HCT116 (cell line): ENCODE data around the gene PACRG.

ENCODE experiments used
- CEBPB ChIP-seq: IDR thresholded peaks from 2 replicates; pipeline ENCODE4 v1.6.1; 2012; ENCODE audit warnings: low read depth
- CTCF ChIP-seq, 3 experiments: fragments of 200-600 bp in 1 of 3; sonication (generic) in 1 of 3; IDR thresholded peaks in 2 of 3; conservative IDR thresholded peaks in 1 of 3; 2 replicates each; pipeline ENCODE4 v1.5.1; 2012 to 2017; ENCODE audit warnings: low read depth in 2 of 3, low read length in 2 of 3, antibody characterized with exemption in 1 of 3, borderline replicate concordance in 1 of 3, control low read depth in 1 of 3, mild to moderate bottlenecking in 1 of 3, mixed read lengths in 1 of 3, mixed run types in 1 of 3, moderate library complexity in 1 of 3; ENCODE audit not compliant: insufficient read depth in 1 of 3
- EGR1 ChIP-seq: IDR thresholded peaks from 2 replicates; pipeline ENCODE4 v1.6.1; 2012; ENCODE audit warnings: low read depth
- EZH2 ChIP-seq: fragments of 200-600 bp; sonication (generic); IDR thresholded peaks from 2 replicates; pipeline ENCODE4 v1.6.1; 2017; ENCODE audit warnings: antibody characterized with exemption, mixed run types
- EZH2phosphoT487 ChIP-seq: fragments of 200-600 bp; IDR thresholded peaks from 2 replicates; pipeline ENCODE4 v1.6.1; 2018; ENCODE audit warnings: antibody characterized with exemption, borderline replicate concordance
- MAX ChIP-seq: IDR thresholded peaks from 2 replicates; pipeline ENCODE4 v1.6.1; 2012
- POLR2A ChIP-seq: IDR thresholded peaks from 2 replicates; pipeline ENCODE4 v1.7.0; 2011; ENCODE audit warnings: borderline replicate concordance; ENCODE audit not compliant: insufficient read depth, insufficient read length; ENCODE audit errors: extremely low read depth
- REST ChIP-seq: IDR thresholded peaks from 2 replicates; pipeline ENCODE4 v1.6.1; 2012; ENCODE audit warnings: low read depth
- SRF ChIP-seq: IDR thresholded peaks from 2 replicates; pipeline ENCODE4 v1.6.1; 2012; ENCODE audit warnings: low read depth

GRCh38 chr6:163320402-163320801 is 592.6 kb downstream of the PACRG start:
- no peak for TF ChIP-seq EZH2phosphoT487
- no peak for TF ChIP-seq EGR1
- TF ChIP-seq CTCF (IDR thresholded peaks at IDR 0.05 in 2 of 3, conservative IDR thresholded peaks at IDR 0.05 in 1 of 3; ENCODE audit: borderline replicate concordance in 1 of 3, insufficient read depth in 1 of 3, low read depth in 2 of 3, low read length in 2 of 3), result no peak
- no peak for TF ChIP-seq EZH2
- no peak for TF ChIP-seq POLR2A
- no peak for TF ChIP-seq REST
- TF ChIP-seq SRF, result no peak
- no peak for TF ChIP-seq CEBPB
- no peak for TF ChIP-seq MAX
